Astrocyte of the spinal cord (primary cell): ENCODE results near the gene ADARB1.
"Not testable (repeated sequence)": the region's sequence is repeated elsewhere in the genome, so short reads cannot be mapped to it uniquely, and the experiment has no call there.

ENCODE experiments used
- DNase-seq: peaks from one replicate; pipeline ENCODE4 v3.0.0; 2011; ENCODE audit warnings: low read depth, low spot score
- H3K4me3 ChIP-seq: 2 replicates; pipeline ENCODE4 v1.5.1; 2011; ENCODE audit warnings: low read depth, mild to moderate bottlenecking, low read length, moderate library complexity
- in situ Hi-C: cut with HindIII; loops from 2 replicates; pipeline ENCODE4 v1.10.0; 2017; ENCODE audit warnings: low sequenced_read_pairs
- TF ChIP-seq, protein P1 (sequence below): IDR thresholded peaks from 2 replicates; pipeline ENCODE4 v1.5.1; 2012; ENCODE audit warnings: low read depth, mild to moderate bottlenecking, low read length, inconsistent platforms

The ADARB1 gene

DNA sequence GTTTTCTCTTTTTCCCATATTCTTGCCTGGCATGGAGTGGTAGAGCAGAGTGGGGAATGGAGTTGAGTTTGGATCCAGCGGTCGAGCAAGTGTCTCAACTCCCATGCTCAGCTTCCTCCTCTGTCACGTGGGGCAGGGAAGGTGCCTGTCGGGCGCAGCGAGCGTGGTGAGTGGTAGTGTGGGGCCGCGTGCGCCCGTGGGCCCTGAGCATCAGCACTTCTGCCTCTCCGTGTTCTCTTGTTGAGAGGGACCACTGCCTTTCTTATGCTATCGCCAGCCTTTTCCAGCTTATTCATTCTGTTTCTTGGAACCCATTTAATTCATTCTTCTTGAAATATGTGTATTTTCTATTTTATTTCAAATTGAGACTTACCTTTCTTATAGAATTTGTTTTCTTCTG lies 65.1 kb downstream of the ADARB1 start:
- no peak overlapping the region for H3K4me3 ChIP-seq
- TF ChIP-seq, protein P1, sequence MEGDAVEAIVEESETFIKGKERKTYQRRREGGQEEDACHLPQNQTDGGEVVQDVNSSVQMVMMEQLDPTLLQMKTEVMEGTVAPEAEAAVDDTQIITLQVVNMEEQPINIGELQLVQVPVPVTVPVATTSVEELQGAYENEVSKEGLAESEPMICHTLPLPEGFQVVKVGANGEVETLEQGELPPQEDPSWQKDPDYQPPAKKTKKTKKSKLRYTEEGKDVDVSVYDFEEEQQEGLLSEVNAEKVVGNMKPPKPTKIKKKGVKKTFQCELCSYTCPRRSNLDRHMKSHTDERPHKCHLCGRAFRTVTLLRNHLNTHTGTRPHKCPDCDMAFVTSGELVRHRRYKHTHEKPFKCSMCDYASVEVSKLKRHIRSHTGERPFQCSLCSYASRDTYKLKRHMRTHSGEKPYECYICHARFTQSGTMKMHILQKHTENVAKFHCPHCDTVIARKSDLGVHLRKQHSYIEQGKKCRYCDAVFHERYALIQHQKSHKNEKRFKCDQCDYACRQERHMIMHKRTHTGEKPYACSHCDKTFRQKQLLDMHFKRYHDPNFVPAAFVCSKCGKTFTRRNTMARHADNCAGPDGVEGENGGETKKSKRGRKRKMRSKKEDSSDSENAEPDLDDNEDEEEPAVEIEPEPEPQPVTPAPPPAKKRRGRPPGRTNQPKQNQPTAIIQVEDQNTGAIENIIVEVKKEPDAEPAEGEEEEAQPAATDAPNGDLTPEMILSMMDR = no peak
- DNase-seq = no peak
- in situ Hi-C loops = no loop called here

DNA sequence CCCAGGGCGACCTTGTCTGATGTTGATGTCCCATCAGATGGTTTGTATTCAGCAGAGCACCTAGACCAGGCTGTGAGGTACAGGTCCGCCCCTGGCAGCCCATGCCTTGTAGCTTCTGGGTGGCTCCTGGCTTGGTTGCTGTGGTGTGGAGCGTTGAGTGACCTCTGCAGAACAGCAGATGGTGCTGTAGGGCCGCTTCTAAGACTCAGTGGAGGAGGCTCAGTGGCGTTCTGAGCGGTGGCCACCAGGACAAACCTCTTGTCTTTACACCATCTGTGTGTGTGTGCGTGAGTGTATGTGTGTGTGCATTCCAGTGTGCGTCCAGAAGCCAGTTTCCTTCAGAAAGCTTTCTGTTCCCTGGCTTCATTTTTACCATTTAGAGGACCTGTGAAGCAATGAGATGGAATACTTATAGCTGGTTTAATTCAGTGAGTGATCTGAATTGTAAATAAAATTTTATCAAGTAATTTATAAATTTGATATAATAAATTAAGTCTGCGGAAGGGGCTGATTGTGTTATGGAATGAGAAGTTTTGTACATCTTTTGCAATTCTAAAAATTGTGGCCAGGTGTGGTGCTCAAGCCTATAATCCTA lies 66.1 kb downstream of the ADARB1 start:
- TF ChIP-seq, protein P1 = peak; percentile 89
- H3K4me3 ChIP-seq = no peak overlapping the region
- DNase-seq = peak; percentile 92
- in situ Hi-C loops = no loop called here

DNA sequence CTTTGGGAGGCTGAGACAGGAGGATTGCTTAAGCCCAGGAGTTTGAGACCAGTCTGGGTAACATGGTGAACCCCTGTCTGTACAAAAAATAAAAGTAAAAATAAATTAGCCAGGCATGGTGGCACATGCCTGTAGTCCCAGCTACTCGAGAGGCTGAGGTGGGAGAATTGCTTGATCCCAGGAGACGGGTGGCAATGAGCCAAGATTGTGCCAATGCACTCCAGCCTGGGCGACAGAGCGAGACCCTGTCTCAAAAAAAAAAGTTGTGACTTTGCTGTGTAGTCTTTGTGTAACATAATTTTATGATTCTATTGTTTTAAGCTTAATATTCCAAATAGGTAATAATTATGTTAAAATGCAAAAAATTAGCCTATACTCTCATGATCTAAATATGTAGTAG lies 66.6 kb downstream of the ADARB1 start:
- in situ Hi-C loops, H3K4me3 ChIP-seq, DNase-seq: not testable (repeated sequence)

DNA sequence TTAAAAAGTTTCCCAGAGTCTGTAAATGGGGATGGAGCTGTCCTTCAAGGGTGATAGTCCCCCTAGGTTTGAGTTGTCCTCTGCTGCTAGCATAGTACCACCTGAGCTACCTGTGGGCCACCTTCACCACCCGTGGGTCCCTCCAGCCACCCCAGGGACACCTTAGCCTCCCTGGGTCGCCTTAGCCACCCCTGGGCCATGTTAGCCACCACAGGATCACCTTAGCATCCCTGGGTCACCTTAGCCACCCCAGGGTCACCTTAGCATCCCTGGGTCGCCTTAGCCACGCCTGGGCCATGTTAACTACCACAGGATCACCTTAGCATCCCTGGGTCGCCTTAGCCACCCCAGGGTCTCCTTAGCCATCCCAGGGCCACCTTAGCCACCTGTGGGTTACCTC lies 67.1 kb downstream of the ADARB1 start:
- TF ChIP-seq, protein P1 = no peak
- DNase-seq = no peak
- in situ Hi-C loops = no loop called here
- H3K4me3 ChIP-seq = no peak overlapping the region

DNA sequence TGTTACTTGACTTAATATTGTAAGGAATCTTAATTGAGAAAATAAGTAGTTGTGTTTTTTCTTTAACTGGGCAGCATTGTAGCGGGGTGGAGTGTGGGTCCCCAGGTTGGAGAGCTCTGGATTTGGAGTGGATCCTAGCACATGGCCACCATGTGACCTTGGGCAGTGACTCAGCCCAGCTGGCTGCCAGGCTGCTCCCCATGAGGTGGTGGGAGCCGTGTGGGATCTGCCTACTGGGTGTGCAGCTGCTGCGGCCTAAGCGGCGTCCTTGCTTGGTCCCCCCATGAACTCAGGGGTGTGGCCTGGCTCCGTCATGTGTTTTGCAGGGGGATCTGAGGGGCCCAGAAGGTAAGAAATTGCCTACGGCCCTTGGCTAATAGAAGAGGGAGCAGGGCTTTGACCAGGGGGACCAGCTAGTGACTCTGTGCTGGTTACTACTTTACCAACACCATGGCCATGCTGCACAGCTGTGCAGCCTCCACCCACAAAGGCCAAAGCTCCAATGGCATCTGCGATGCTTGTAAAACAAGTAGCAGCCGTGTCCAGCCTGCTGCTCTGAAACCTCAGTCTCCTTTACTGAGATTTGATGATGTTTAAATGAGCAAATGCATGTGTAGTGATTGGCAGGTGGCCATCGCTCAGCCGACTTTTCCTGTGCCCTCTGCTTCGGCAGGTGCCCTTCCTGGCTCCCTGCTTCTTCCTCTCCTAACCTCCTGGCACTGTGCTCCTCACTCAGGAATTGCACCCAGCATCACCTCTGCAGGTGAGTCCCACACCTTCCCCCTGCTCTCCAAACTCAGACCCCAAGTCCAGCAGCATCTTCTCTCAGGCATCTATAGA lies 68.3 kb downstream of the ADARB1 start:
- DNase-seq = peak; percentile 85
- in situ Hi-C loops = no loop called here
- no peak overlapping the region for H3K4me3 ChIP-seq
- TF ChIP-seq, protein P1 = no peak

DNA sequence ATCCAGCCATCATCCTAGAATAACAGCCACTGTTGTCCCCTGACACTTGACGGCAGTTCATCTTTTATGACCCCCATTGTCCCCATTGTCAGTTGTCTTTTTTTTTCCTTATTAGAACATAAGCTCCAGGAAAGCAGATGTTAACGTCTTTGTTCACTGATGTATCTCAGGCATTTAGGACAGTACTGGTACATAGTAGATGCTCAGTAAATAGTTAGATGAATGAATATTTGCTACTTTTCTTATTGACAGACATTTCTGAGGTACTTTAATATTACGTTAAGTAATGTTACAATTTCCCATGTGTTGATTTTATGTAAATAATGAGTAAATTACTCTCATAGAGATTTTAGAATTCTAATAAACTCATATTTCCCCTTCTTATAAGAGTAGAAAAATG lies 69.5 kb downstream of the ADARB1 start:
- TF ChIP-seq, protein P1 = no peak
- H3K4me3 ChIP-seq = no peak overlapping the region
- in situ Hi-C loops = no loop called here
- no peak for DNase-seq

DNA sequence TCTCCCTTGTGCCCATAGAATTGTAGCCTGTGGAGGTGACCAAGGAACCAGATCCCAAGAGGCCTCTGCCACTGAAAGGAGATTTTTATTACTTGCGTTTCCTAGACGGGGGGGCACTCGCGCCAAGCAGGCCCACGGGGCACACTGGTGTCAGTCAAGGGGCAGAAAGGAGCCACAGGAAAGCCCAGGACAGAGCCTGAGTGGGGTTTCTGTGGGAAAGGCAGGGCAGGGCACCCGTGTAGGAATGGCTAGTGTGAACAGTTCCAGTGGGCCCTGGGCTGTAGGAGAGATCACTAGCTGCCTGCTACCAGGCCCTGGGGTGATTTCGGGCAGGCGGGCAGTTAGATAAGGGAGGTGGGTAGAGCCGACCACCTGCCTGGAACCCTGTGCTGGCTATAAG lies 70.8 kb downstream of the ADARB1 start:
- in situ Hi-C loops = no loop called here
- TF ChIP-seq, protein P1 = no peak
- no peak for DNase-seq
- H3K4me3 ChIP-seq = no peak overlapping the region

DNA sequence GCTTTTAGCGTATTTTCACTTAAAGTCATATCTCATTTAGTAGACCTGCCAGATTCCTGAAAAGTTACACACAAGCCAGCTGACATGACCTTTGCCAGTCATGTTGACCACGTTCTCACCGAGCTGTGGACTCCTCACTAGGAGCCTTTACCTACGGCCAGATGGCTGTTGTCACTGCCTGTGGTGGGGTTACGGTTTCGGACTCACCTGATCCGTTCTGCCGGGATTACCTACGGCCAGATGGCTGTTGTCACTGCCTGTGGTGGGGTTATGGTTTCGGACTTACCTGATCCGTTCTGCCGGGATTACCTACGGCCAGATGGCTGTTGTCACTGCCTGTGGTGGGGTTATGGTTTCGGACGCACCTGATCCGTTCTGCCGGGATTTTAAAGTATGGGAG lies 71.5 kb downstream of the ADARB1 start:
- in situ Hi-C loops, DNase-seq, H3K4me3 ChIP-seq: not testable (repeated sequence)
